Fibroblast of skin of left quadriceps (primary cell): ENCODE results near the gene LGALSL.
A peak's percentile ranks its signal among the peaks of the same experiment; 100 is the strongest.
"Not testable (repeated sequence)": the region's sequence is repeated elsewhere in the genome, so short reads cannot be mapped to it uniquely, and the experiment has no call there.

ENCODE experiments used
- DNase-seq, 2 experiments: peaks; one replicate each; pipeline ENCODE4 v3.0.0-alpha.2; 2013; ENCODE audit warnings: low read depth in 2 of 2

The LGALSL gene

DNA sequence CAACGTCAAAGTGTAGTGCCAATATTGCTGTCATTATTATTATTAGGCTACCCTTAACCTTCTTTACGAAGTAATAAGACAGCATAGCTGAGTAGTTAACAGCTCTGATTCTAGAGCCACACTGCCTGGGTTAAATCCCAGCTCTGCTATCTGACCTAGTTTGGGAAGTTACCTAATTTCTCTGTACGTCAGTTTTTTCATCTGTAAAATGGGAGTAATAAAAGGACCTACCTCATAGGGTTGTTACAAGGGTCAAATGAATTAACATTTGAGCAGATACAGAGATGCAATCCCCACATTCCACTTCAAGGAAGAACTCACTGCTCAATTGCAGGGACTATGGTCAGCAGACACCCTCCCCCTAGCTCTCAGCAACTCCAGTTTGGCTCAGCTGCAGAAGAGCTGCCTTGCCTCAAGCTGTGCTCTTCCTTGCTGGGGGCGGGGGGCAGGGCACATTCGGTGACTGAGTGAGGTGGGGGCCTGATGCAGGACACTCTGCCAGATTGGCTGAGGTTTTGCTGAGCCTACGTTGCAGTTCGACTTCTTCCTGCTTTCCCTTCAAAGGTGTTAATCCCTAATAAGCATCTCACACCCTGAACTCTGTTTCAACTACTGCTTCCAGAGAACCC lies 11.0 kb upstream of the LGALSL start:
- DNase-seq: no peak

GRCh38 chr2:64445970-64446369 lies 8.0 kb upstream of the LGALSL start:
- not testable (repeated sequence) for DNase-seq

GRCh38 chr2:64447317-64448040 lies 6.5 kb upstream of the LGALSL start:
- DNase-seq: no peak

- DNase-seq: no peak
Measured at GRCh38 chr2:64448041-64448426, 5.9 kb upstream of the LGALSL start.

DNA sequence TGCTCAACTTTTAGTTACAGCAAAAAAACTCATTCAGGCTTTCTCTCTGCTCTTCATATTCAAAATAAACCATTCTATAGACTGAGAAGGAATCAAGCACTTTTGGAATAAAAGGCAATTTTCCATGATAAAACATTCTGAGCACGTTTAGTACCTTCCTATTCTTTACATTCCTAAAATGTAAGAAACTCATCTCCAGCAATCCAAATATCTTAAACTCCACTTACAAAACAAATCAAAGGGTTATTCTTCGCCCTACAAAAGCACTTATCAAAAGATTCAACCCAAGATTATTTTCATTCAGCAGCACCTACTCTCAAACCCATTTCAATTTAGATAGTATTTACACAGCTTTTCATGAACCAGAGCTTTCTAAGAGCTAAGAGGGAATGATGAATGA lies 2.9 kb upstream of the LGALSL start:
- DNase-seq: no peak

DNA sequence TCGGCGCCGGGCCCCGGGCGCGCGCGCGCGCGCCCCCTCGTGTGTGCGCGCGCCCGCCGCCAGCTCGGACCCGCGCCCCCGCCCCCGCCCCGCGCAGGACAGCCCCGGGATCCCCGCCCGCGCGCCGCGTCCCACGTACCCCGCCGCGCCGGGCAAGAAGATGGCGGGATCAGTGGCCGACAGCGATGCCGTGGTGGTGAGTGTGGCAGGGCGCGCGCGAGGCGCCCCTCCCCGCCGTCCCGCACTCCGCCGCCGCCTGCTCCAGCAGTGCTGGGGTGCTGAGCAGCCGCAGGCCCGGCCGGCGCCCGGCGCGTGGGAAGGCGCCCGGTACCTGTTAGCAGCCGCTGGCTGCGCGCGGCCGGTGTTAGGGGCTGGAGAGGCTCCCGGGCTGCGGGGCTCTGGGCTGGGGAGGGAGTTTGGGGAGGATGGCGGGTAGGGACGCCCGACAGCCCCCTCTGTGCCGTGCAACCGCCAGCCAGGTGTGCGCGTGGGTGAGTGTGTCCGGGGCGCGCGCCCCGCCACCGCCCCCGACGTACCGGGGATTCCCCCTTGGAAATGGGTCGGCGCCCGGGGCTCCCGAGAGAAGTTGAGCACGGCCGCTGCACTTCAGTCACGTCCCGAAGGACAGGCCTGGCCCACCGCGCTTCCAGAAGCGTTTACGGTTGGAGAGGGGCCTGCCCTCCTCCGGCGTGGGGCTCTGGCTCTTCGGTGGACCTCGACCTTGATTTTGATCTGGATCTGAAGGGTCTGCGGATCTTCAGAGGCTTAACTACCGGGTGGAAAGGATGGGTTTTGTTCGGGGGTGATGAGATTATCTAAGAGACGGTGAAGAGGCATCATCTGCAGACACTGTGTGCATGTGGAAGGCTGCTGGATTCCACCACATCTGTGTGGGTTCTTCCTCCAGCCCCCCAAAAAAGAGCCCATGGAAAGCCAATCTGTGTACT lies 697 bp downstream of the LGALSL start:
- peak in 1 of 2 experiments; percentile 12 for DNase-seq

- DNase-seq: no peak
Measured at GRCh38 chr2:64455545-64455944, 1.6 kb downstream of the LGALSL start.

DNA sequence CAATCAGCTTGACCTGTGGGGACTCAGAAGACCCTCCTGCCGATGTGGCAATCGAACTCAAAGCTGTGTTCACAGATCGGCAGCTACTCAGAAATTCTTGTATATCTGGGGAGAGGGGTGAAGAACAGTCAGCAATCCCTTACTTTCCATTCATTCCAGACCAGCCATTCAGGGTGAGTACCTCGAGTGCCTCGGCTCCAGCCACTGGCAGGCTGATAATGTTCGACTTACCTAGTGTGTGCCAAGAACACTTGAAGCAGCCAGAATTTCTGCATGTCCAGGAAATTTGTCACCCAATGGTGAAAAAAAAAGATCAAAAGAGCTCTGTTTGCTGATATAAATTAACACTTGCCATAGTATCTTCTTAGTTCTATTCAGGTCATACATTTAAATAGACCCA lies 2.3 kb downstream of the LGALSL start:
- no peak for DNase-seq

- DNase-seq: no peak
Measured at GRCh38 chr2:64457524-64457923, 3.6 kb downstream of the LGALSL start.

DNA sequence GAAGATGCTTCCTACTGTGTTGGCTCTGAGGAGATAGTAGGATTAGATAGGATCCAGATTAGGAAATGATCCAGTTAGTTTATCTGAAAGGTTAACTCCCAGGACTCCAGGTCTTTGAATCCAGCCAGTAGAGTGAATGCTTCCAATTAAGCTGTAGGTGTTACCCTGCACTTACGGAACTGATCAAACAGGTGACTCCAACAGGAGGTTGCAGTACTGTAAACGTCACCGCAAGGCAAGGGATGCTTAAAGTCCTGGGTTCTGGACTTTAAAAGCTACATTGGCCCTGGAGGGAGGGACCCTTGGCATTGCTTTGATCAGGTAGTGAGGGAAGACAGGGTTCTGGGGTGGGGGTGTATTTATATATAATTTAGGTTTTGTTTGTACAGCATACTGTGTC lies 5.6 kb downstream of the LGALSL start:
- no peak for DNase-seq

DNA sequence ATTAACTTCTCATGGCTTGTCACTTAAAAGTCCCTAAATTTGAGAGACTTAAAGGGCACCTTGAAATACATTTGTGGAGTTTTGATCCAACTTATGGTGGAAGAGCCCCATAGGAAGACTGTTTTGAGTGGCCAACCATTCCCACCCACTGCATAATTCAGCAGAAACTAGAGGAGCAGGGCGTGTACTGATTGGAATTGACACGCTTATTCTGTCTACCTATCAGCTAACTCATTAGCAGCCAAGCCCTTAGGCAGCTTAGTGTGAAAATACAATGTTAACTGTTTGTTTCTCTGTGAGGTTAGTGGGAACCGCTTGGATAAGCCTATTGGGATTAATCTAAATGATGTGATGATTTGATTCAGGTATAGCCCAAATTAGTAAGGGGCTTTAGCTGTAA lies 6.4 kb downstream of the LGALSL start:
- no peak for DNase-seq

GRCh38 chr2:64461271-64462058 lies 7.5 kb downstream of the LGALSL start:
- DNase-seq: no peak

DNA sequence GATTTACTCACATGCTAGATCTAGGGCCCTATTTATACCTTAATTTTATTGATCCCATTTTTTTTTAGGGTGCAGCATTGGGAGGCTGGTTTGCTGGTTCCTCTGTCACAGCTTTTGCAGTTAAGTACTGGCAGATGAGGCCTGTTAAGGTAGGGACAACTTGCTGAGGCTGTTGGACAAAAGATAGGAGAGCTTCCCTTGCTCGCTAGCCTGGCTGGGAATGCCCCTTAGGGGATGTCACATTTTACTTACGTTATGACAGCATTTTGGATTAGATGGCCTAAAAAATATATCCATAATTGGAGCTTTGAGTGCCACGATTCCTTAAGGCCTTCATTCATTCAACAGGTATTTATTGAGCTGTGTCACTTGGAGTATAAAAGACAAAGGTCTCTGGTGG lies 8.2 kb downstream of the LGALSL start:
- DNase-seq: no peak

DNA sequence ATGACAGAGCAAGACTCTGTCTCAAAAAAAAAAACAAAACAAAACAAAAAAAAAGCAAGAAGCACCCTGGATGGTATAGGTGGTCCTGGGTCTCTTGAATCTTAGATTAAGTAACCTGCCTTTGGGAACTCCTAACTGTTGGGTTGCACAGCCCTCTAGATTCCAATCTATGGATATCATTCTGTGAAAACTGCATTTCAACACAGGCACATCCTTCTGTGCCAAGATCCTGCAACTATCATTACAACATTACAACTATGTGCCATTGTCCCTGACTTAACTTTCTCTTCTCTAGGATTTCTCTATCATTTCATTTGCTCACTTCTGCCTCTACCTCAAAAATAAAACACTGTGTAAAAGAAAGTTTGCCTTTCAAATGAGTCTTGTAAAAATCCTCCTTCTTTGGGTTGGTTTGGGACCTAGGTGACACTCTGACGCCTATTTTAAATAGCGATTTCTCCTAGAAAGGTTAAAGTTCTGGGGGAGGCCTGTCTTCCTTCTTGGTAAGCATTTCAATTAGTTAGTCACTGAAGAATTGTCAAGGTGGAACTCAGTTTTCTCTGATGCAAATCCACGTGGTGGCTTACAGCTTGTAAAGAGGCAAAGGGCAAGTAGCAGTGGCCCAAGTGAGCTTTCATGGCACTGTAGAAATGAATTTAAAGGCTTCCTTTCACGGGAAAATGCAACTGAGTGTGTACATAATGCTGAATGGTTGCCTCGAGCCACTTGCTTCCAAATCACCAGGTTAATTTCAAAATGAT lies 9.2 kb downstream of the LGALSL start:
- DNase-seq: no peak

DNA sequence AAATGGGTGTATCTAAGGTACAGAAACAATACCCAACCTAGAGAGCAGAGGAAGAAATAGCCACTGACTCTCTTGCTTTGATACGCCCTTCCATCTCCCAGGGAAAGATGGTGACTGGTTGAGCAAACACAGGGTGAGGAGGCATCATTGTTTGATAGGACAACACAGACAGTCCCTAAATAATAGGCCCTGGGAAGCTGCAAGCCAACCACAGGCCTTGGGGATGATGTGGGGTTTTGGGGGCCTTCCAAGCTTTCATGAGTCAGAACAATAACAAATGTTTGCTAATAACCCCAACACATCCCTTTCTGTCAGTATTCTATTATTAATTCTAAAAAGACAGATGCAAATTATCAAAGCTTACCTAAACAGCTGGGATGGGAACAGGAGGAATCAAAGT lies 9.8 kb downstream of the LGALSL start:
- DNase-seq: peak in 1 of 2 experiments; percentile 35

- no peak for DNase-seq
Measured at GRCh38 chr2:64466478-64467085, 12.6 kb downstream of the LGALSL start.

GRCh38 chr2:64467096-64467843 lies 13.3 kb downstream of the LGALSL start:
- DNase-seq: no peak

- DNase-seq: no peak
Measured at GRCh38 chr2:64469261-64469660, 15.3 kb downstream of the LGALSL start.

GRCh38 chr2:64470071-64470470 lies 16.1 kb downstream of the LGALSL start:
- no peak for DNase-seq

GRCh38 chr2:64470766-64471295 lies 16.9 kb downstream of the LGALSL start:
- no peak for DNase-seq
